GM23338 (cell line): ENCODE measurements around the gene GGT7. TPM values are rescaled to one million over a fixed set of nuclear protein-coding genes. Genes with fewer than 3 reads are reported as not detected.

Source experiments
- ATAC-seq: fragments of 200-7000 bp; cut with Tn5 transposase; 3 replicates; pipeline ENCODE4 v1.9.1; 2020
- DNase-seq: peaks from one replicate; pipeline ENCODE4 v3.0.0-alpha.2; 2015; ENCODE audit warnings: low spot score
- H2AFZ ChIP-seq: fragments of 200-600 bp; sonication (generic); 2 replicates; pipeline ENCODE4 v1.8.0; 2016; ENCODE audit warnings: antibody characterized with exemption, mild to moderate bottlenecking, moderate library complexity
- H3F3A ChIP-seq: fragments of 200-600 bp; sonication (generic); replicated peaks from 2 replicates; pipeline ENCODE4 v1.8.0; 2017; ENCODE audit warnings: antibody characterized with exemption, mixed run types, low read depth
- H3K27ac ChIP-seq: fragments of 200-600 bp; sonication (generic); 2 replicates; pipeline ENCODE4 v1.6.1; 2016; ENCODE audit warnings: low read depth
- H3K27me3 ChIP-seq: fragments of 200-600 bp; sonication (generic); 2 replicates; pipeline ENCODE4 v1.8.0; 2016; ENCODE audit warnings: mild to moderate bottlenecking, mixed run types, moderate library complexity; ENCODE audit not compliant: insufficient read depth
- H3K36me3 ChIP-seq: fragments of 200-600 bp; sonication (generic); 2 replicates; pipeline ENCODE4 v1.8.0; 2016; ENCODE audit warnings: mild to moderate bottlenecking; ENCODE audit not compliant: insufficient read depth
- H3K4me1 ChIP-seq: fragments of 200-600 bp; sonication (generic); 2 replicates; pipeline ENCODE4 v1.8.0; 2016; ENCODE audit warnings: mild to moderate bottlenecking, moderate library complexity; ENCODE audit not compliant: insufficient read depth
- H3K4me2 ChIP-seq: fragments of 200-600 bp; sonication (generic); 2 replicates; pipeline ENCODE4 v1.7.1; 2017; ENCODE audit warnings: mixed run types
- H3K4me3 ChIP-seq: fragments of 200-600 bp; sonication (generic); 2 replicates; pipeline ENCODE4 v1.6.1; 2016; ENCODE audit warnings: mixed run types
- H3K79me2 ChIP-seq: fragments of 200-600 bp; sonication (generic); replicated peaks from 2 replicates; pipeline ENCODE4 v1.8.0; 2017; ENCODE audit warnings: mild to moderate bottlenecking; ENCODE audit not compliant: insufficient read depth
- H3K9me2 ChIP-seq: fragments of 200-600 bp; sonication (generic); 2 replicates; pipeline ENCODE4 v1.8.0; 2017; ENCODE audit not compliant: insufficient read depth
- H4K20me1 ChIP-seq: fragments of 200-600 bp; sonication (generic); replicated peaks from 2 replicates; pipeline ENCODE4 v1.8.0; 2017; ENCODE audit warnings: mild to moderate bottlenecking; ENCODE audit not compliant: insufficient read depth
- H3K27ac Mint-ChIP-seq: 2 replicates; pipeline ENCODE4 v1.8.0; 2020; ENCODE audit warnings: inconsistent platforms, mild to moderate bottlenecking, moderate library complexity, mixed read lengths
- H3K27me3 Mint-ChIP-seq: 3 replicates; pipeline ENCODE4 v1.8.0; 2022; ENCODE audit warnings: low read depth, mild to moderate bottlenecking, moderate library complexity, mixed read lengths, inconsistent platforms; ENCODE audit not compliant: insufficient read depth, poor library complexity
- H3K36me3 Mint-ChIP-seq: 3 replicates; pipeline ENCODE4 v1.8.0; 2021; ENCODE audit warnings: low read depth, mild to moderate bottlenecking, inconsistent platforms, moderate library complexity, mixed read lengths
- H3K4me1 Mint-ChIP-seq: 3 replicates; pipeline ENCODE4 v1.8.0; 2020; ENCODE audit warnings: mild to moderate bottlenecking, inconsistent platforms, mixed read lengths
- H3K4me3 Mint-ChIP-seq: 3 replicates; pipeline ENCODE4 v1.8.0; 2021; ENCODE audit warnings: moderate library complexity, mild to moderate bottlenecking, inconsistent platforms, mixed read lengths
- H3K9me3 Mint-ChIP-seq: 3 replicates; pipeline ENCODE4 v1.8.0; 2020; ENCODE audit warnings: moderate library complexity, mild to moderate bottlenecking, inconsistent platforms, mixed read lengths
- EZH2 ChIP-seq: fragments of 200-600 bp; sonication (generic); IDR thresholded peaks from one replicate; pipeline ENCODE4 v1.8.0; 2017; ENCODE audit warnings: antibody characterized with exemption, mild to moderate bottlenecking, low read depth; ENCODE audit not compliant: unreplicated experiment
- EZH2phosphoT487 ChIP-seq: fragments of 200-600 bp; sonication (generic); IDR thresholded peaks from one replicate; pipeline ENCODE4 v1.8.1; 2018; ENCODE audit warnings: antibody characterized with exemption; ENCODE audit not compliant: unreplicated experiment
- JUNB ChIP-seq: IDR thresholded peaks from one replicate; pipeline ENCODE4 v1.6.1; 2016; ENCODE audit warnings: antibody characterized with exemption; ENCODE audit not compliant: unreplicated experiment
- NANOG ChIP-seq: IDR thresholded peaks from 2 replicates; pipeline ENCODE4 v1.6.1; 2016; ENCODE audit warnings: antibody characterized with exemption, borderline replicate concordance
- POLR2AphosphoS5 ChIP-seq: IDR thresholded peaks from 2 replicates; pipeline ENCODE4 v1.6.1; 2016; ENCODE audit warnings: antibody characterized with exemption, low read depth
- STAT1 ChIP-seq: IDR thresholded peaks from one replicate; pipeline ENCODE4 v1.6.1; 2016; ENCODE audit warnings: antibody characterized with exemption; ENCODE audit not compliant: unreplicated experiment
- ZNF114 ChIP-seq: fragments of 250-450 bp; sonication (Bioruptor Pico); IDR thresholded peaks from 2 replicates; pipeline ENCODE4 v1.5.0; 2020; ENCODE audit warnings: mild to moderate bottlenecking, moderate library complexity
- ZNF331 ChIP-seq: fragments of 250-450 bp; sonication (Bioruptor Pico); IDR thresholded peaks from 2 replicates; pipeline ENCODE4 v1.5.0; 2020; ENCODE audit warnings: low read depth, mild to moderate bottlenecking, moderate library complexity
- polyA plus RNA-seq: library from polyadenylated mRNA; unstranded; fragments of >200 nt; fragmentation: Nextera tagmentation; extraction: Ambion mirVana; gene quantifications from 2 replicates; pipeline ENCODE4 v1.2.1, GENCODE V29; 2016
- total RNA-seq: library from RNA; depleted of rRNA; stranded (reverse); fragments of >200 nt; shearing (Covaris generic); gene quantifications from 2 replicates; pipeline ENCODE4 v1.2.3, GENCODE V29; 2014
- TF ChIP-seq, protein P1 (sequence below): IDR thresholded peaks from one replicate; pipeline ENCODE4 v1.6.1; 2018; ENCODE audit warnings: antibody characterized with exemption; ENCODE audit not compliant: unreplicated experiment
- TF ChIP-seq, protein P2 (sequence below): fragments of 250-450 bp; sonication (Bioruptor Pico); IDR thresholded peaks from 2 replicates; pipeline ENCODE4 v1.5.0; 2020; ENCODE audit warnings: mild to moderate bottlenecking, moderate library complexity
- TF ChIP-seq, protein P3 (sequence below): IDR thresholded peaks from 2 replicates; pipeline ENCODE4 v1.6.1; 2016; ENCODE audit warnings: antibody characterized with exemption

Gene GGT7
- total and polyA plus RNA-seq, 2 experiments from 2014 or later: 23.6 to 24.6 TPM

DNA sequence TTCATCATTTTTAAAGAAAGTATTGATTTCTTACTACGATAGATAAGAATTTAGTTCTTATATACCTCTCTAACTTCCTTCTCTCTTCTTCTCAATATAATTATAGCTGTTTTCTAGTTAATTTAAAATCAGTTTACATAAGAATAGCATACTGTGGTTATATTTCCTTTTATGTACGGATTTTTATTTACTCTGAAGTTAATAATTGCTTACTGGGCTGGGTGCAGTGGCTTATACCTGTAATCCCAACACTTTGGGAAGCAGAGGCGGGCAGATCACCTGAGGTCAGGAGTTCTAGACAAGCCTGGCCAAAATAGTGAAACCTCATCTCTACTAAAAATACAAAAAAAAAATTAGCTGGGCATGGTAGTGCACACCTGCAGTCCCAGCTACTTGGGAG is 13.5 kb upstream of the GGT7 start (continued):
- TF ChIP-seq, protein P1, sequence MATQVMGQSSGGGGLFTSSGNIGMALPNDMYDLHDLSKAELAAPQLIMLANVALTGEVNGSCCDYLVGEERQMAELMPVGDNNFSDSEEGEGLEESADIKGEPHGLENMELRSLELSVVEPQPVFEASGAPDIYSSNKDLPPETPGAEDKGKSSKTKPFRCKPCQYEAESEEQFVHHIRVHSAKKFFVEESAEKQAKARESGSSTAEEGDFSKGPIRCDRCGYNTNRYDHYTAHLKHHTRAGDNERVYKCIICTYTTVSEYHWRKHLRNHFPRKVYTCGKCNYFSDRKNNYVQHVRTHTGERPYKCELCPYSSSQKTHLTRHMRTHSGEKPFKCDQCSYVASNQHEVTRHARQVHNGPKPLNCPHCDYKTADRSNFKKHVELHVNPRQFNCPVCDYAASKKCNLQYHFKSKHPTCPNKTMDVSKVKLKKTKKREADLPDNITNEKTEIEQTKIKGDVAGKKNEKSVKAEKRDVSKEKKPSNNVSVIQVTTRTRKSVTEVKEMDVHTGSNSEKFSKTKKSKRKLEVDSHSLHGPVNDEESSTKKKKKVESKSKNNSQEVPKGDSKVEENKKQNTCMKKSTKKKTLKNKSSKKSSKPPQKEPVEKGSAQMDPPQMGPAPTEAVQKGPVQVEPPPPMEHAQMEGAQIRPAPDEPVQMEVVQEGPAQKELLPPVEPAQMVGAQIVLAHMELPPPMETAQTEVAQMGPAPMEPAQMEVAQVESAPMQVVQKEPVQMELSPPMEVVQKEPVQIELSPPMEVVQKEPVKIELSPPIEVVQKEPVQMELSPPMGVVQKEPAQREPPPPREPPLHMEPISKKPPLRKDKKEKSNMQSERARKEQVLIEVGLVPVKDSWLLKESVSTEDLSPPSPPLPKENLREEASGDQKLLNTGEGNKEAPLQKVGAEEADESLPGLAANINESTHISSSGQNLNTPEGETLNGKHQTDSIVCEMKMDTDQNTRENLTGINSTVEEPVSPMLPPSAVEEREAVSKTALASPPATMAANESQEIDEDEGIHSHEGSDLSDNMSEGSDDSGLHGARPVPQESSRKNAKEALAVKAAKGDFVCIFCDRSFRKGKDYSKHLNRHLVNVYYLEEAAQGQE: no peak
- TF ChIP-seq EZH2 (no peak), EZH2phosphoT487 (no peak), POLR2AphosphoS5 (no peak), ZNF114 (CRISPR knock-in tag) (no peak)

DNA sequence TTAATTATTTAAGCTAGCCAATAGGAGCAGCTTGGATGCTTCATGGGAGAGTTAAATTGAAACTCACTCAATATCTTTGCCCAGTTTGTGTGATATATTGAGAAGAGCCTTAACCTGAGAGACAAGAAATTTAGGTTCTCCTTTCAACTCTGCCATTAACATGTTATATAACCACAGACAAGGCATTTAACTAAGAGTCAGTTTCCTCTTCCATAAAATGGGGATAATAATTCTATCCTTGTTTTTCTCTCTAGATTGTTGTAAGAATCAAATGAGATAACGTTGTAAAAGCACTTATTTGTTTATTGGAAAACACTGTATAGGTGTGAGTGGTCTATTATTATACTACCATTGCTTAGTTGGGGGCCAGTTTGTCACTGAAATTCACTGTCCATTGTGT is 11.6 kb upstream of the GGT7 start:
- H3F3A ChIP-seq: no peaks in the 10 kb centered on the region
- H3K4me1 Mint-ChIP-seq: no peaks in the 10 kb centered on the region; the same call in 1 of the 3 replicates
- peaks cover 10% of the 10 kb centered on the region for H4K20me1 ChIP-seq
- H3K27me3 Mint-ChIP-seq: no peaks in the 10 kb centered on the region
- ATAC-seq: no peak
- no peaks in the 10 kb centered on the region; the same call in 2 of the 3 replicates for H3K36me3 Mint-ChIP-seq
- no peak overlapping the region for H3K27ac Mint-ChIP-seq
- no peak for DNase-seq
- no peaks in the 10 kb centered on the region for H3K9me3 Mint-ChIP-seq
- H3K4me1 ChIP-seq: 0 out of 2 replicates have a peak, but pooled peaks cover 7% of the 10 kb centered on the region
- H3K4me3 Mint-ChIP-seq: no peak overlapping the region
- H3K27ac ChIP-seq: no peak overlapping the region
- peaks cover 10% of the 10 kb centered on the region for H3K79me2 ChIP-seq
- H3K27me3 ChIP-seq: no peaks in the 10 kb centered on the region
- H3K4me3 ChIP-seq: no peak overlapping the region
- H3K9me2 ChIP-seq: no peaks in the 10 kb centered on the region
- no peak overlapping the region for H2AFZ ChIP-seq
- no peak overlapping the region for H3K4me2 ChIP-seq
- H3K36me3 ChIP-seq: no peaks in the 10 kb centered on the region; the same call in 1 of the 2 replicates
- TF ChIP-seq, protein P2, sequence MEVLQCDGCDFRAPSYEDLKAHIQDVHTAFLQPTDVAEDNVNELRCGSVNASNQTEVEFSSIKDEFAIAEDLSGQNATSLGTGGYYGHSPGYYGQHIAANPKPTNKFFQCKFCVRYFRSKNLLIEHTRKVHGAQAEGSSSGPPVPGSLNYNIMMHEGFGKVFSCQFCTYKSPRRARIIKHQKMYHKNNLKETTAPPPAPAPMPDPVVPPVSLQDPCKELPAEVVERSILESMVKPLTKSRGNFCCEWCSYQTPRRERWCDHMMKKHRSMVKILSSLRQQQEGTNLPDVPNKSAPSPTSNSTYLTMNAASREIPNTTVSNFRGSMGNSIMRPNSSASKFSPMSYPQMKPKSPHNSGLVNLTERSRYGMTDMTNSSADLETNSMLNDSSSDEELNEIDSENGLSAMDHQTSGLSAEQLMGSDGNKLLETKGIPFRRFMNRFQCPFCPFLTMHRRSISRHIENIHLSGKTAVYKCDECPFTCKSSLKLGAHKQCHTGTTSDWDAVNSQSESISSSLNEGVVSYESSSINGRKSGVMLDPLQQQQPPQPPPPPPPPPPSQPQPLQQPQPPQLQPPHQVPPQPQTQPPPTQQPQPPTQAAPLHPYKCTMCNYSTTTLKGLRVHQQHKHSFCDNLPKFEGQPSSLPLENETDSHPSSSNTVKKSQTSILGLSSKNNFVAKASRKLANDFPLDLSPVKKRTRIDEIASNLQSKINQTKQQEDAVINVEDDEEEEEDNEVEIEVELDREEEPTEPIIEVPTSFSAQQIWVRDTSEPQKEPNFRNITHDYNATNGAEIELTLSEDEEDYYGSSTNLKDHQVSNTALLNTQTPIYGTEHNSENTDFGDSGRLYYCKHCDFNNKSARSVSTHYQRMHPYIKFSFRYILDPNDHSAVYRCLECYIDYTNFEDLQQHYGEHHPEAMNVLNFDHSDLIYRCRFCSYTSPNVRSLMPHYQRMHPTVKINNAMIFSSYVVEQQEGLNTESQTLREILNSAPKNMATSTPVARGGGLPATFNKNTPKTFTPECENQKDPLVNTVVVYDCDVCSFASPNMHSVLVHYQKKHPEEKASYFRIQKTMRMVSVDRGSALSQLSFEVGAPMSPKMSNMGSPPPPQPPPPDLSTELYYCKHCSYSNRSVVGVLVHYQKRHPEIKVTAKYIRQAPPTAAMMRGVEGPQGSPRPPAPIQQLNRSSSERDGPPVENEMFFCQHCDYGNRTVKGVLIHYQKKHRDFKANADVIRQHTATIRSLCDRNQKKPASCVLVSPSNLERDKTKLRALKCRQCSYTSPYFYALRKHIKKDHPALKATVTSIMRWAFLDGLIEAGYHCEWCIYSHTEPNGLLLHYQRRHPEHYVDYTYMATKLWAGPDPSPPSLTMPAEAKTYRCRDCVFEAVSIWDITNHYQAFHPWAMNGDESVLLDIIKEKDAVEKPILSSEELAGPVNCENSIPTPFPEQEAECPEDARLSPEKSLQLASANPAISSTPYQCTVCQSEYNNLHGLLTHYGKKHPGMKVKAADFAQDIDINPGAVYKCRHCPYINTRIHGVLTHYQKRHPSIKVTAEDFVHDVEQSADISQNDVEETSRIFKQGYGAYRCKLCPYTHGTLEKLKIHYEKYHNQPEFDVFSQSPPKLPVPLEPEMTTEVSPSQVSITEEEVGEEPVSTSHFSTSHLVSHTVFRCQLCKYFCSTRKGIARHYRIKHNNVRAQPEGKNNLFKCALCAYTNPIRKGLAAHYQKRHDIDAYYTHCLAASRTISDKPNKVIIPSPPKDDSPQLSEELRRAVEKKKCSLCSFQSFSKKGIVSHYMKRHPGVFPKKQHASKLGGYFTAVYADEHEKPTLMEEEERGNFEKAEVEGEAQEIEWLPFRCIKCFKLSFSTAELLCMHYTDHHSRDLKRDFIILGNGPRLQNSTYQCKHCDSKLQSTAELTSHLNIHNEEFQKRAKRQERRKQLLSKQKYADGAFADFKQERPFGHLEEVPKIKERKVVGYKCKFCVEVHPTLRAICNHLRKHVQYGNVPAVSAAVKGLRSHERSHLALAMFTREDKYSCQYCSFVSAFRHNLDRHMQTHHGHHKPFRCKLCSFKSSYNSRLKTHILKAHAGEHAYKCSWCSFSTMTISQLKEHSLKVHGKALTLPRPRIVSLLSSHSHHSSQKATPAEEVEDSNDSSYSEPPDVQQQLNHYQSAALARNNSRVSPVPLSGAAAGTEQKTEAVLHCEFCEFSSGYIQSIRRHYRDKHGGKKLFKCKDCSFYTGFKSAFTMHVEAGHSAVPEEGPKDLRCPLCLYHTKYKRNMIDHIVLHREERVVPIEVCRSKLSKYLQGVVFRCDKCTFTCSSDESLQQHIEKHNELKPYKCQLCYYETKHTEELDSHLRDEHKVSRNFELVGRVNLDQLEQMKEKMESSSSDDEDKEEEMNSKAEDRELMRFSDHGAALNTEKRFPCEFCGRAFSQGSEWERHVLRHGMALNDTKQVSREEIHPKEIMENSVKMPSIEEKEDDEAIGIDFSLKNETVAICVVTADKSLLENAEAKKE (CRISPR knock-in tag): no peak
- no peak for TF ChIP-seq NANOG
- no peak for TF ChIP-seq STAT1
- no peak for TF ChIP-seq ZNF331 (CRISPR knock-in tag)
- TF ChIP-seq JUNB: no peak
- TF ChIP-seq, protein P1: no peak
- no peak for TF ChIP-seq POLR2AphosphoS5
- TF ChIP-seq, protein P3, sequence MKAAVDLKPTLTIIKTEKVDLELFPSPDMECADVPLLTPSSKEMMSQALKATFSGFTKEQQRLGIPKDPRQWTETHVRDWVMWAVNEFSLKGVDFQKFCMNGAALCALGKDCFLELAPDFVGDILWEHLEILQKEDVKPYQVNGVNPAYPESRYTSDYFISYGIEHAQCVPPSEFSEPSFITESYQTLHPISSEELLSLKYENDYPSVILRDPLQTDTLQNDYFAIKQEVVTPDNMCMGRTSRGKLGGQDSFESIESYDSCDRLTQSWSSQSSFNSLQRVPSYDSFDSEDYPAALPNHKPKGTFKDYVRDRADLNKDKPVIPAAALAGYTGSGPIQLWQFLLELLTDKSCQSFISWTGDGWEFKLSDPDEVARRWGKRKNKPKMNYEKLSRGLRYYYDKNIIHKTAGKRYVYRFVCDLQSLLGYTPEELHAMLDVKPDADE: no peak
